Inflammatory macrophage treated with lipopolysaccharide for 4 hours (primary cell): ENCODE data around the gene RYR3.

ENCODE experiments used
- DNase-seq: peaks from one replicate; pipeline ENCODE4 v3.0.0-alpha.2; 2020

RYR3 gene

GRCh38 chr15:33662014-33662413 is 351.2 kb downstream of the RYR3 start:
- no peak for DNase-seq

GRCh38 chr15:33664947-33665346 is 354.2 kb downstream of the RYR3 start:
- no peak for DNase-seq

GRCh38 chr15:33670567-33670966 is 359.8 kb downstream of the RYR3 start:
- DNase-seq, result no peak

- DNase-seq, result no peak
These were observed 360.7 kb downstream of the RYR3 start for GRCh38 chr15:33671456-33671855.

GRCh38 chr15:33675246-33675645 is 364.5 kb downstream of the RYR3 start:
- DNase-seq, result peak; percentile 20

GRCh38 chr15:33677238-33677830 is 366.6 kb downstream of the RYR3 start:
- no peak for DNase-seq

GRCh38 chr15:33678176-33678575 is 367.4 kb downstream of the RYR3 start:
- DNase-seq, result no peak

GRCh38 chr15:33678602-33679001 is 367.8 kb downstream of the RYR3 start:
- no peak for DNase-seq

GRCh38 chr15:33679061-33679460 is 368.3 kb downstream of the RYR3 start:
- no peak for DNase-seq

GRCh38 chr15:33680336-33680735 is 369.6 kb downstream of the RYR3 start:
- no peak for DNase-seq

GRCh38 chr15:33693166-33693800 is 382.5 kb downstream of the RYR3 start:
- DNase-seq, result no peak

GRCh38 chr15:33698126-33698525 is 387.4 kb downstream of the RYR3 start:
- no peak for DNase-seq

- no peak for DNase-seq
These were observed 388.4 kb downstream of the RYR3 start for GRCh38 chr15:33699145-33699544.

GRCh38 chr15:33699691-33700447 is 389.1 kb downstream of the RYR3 start:
- DNase-seq, result no peak

GRCh38 chr15:33700695-33701303 is 390.0 kb downstream of the RYR3 start:
- DNase-seq, result peak; percentile 65

- DNase-seq, result no peak
These were observed 390.5 kb downstream of the RYR3 start for GRCh38 chr15:33701304-33701696.

GRCh38 chr15:33706173-33706572 is 395.4 kb downstream of the RYR3 start:
- DNase-seq, result no peak

GRCh38 chr15:33710748-33711147 is 400.0 kb downstream of the RYR3 start:
- no peak for DNase-seq

- no peak for DNase-seq
These were observed 405.3 kb downstream of the RYR3 start for GRCh38 chr15:33716025-33716424.

GRCh38 chr15:33720952-33721351 is 410.2 kb downstream of the RYR3 start:
- DNase-seq, result peak; percentile 58

- peak; percentile 91 for DNase-seq
These were observed 411.4 kb downstream of the RYR3 start for GRCh38 chr15:33722005-33722672.

GRCh38 chr15:33722673-33723015 is 411.9 kb downstream of the RYR3 start:
- DNase-seq, result no peak

GRCh38 chr15:33724321-33725036 is 413.7 kb downstream of the RYR3 start:
- DNase-seq, result no peak
